Neural cell (in vitro differentiated cells): Measurements from ENCODE around the gene STON2. TPM values are rescaled to one million over a fixed set of nuclear protein-coding genes. Genes with fewer than 3 reads are reported as not detected.

Experiments used
- H2AFZ ChIP-seq: fragments of 200-600, 300-800 bp; sonication (generic), shearing (Covaris generic); 2 replicates; pipeline ENCODE4 v1.6.0; 2014; ENCODE audit warnings: low read depth, mild to moderate bottlenecking, antibody characterized with exemption, low read length, moderate library complexity
- H3F3A ChIP-seq: fragments of 200-600 bp; shearing (Covaris generic); 2 replicates; pipeline ENCODE4 v1.6.1; 2016; ENCODE audit warnings: mild to moderate bottlenecking, moderate library complexity, mixed read lengths, antibody characterized with exemption, low read length; ENCODE audit not compliant: insufficient read depth, poor library complexity, severe bottlenecking
- H3K27ac ChIP-seq: fragments of 200-600, 300-800 bp; sonication (generic), shearing (Covaris generic); 2 replicates; pipeline ENCODE4 v1.5.1; 2014; ENCODE audit warnings: mild to moderate bottlenecking, low read length, moderate library complexity
- H3K27me3 ChIP-seq: fragments of 300-800, 200-600 bp; sonication (generic), shearing (Covaris generic); 2 replicates; pipeline ENCODE4 v1.6.0; 2014; ENCODE audit warnings: mild to moderate bottlenecking, low read depth, low read length, moderate library complexity; ENCODE audit not compliant: insufficient read depth
- H3K36me3 ChIP-seq: fragments of 300-800, 200-600 bp; sonication (generic), shearing (Covaris generic); 2 replicates; pipeline ENCODE4 v1.5.1; 2014; ENCODE audit warnings: mild to moderate bottlenecking, antibody characterized with exemption, low read length, moderate library complexity; ENCODE audit not compliant: insufficient read depth
- H3K4me2 ChIP-seq: fragments of 300-800, 200-600 bp; sonication (generic), shearing (Covaris generic); 2 replicates; pipeline ENCODE4 v1.6.0; 2014; ENCODE audit warnings: mild to moderate bottlenecking, low read length
- H3K4me3 ChIP-seq: fragments of 300-800, 200-600 bp; sonication (generic), shearing (Covaris generic); 2 replicates; pipeline ENCODE4 v1.5.1; 2014; ENCODE audit warnings: mild to moderate bottlenecking, low read length, moderate library complexity
- H3K79me2 ChIP-seq: fragments of 200-600 bp; shearing (Covaris generic); replicated peaks from 2 replicates; pipeline ENCODE4 v1.6.0; 2014; ENCODE audit warnings: mild to moderate bottlenecking, low read length, moderate library complexity; ENCODE audit not compliant: insufficient read depth
- H3K9ac ChIP-seq: fragments of 300-800, 200-600 bp; sonication (generic), shearing (Covaris generic); 2 replicates; pipeline ENCODE4 v1.6.1; 2016; ENCODE audit warnings: mild to moderate bottlenecking, low read length, mixed read lengths
- H3K9me2 ChIP-seq: fragments of 200-600 bp; shearing (Covaris generic); 2 replicates; pipeline ENCODE4 v1.6.1; 2016; ENCODE audit warnings: mild to moderate bottlenecking, low read length, mixed read lengths; ENCODE audit not compliant: insufficient read depth
- H3K9me3 ChIP-seq: fragments of 200-600, 300-800 bp; sonication (generic), shearing (Covaris generic); 2 replicates; pipeline ENCODE4 v1.6.1; 2016; ENCODE audit warnings: mild to moderate bottlenecking, mixed run types, low read length, moderate library complexity, mixed read lengths
- H4K20me1 ChIP-seq: fragments of 200-600 bp; shearing (Covaris generic); 2 replicates; pipeline ENCODE4 v1.6.1; 2016; ENCODE audit warnings: mild to moderate bottlenecking, mixed run types; ENCODE audit not compliant: insufficient read depth
- CTCF ChIP-seq: fragments of 450-650 bp; IDR thresholded peaks from 2 replicates; pipeline ENCODE4 v1.5.1; 2014; ENCODE audit warnings: antibody characterized with exemption, mild to moderate bottlenecking, moderate library complexity; ENCODE audit not compliant: poor library complexity, severe bottlenecking
- EP300 ChIP-seq: fragments of 450-650 bp; conservative IDR thresholded peaks from 2 replicates; pipeline ENCODE4 v1.6.1; 2014; ENCODE audit warnings: antibody characterized with exemption, mild to moderate bottlenecking, moderate library complexity; ENCODE audit not compliant: poor library complexity, severe bottlenecking
- EZH2 ChIP-seq: fragments of 200-600, 300-800 bp; shearing (Covaris generic), sonication (generic); IDR thresholded peaks from 2 replicates; pipeline ENCODE4 v1.6.1; 2014; ENCODE audit warnings: antibody characterized with exemption, low read length, borderline replicate concordance, mild to moderate bottlenecking; ENCODE audit not compliant: insufficient read depth, poor library complexity, severe bottlenecking
- MXI1 ChIP-seq: fragments of 450-650 bp; conservative IDR thresholded peaks from 2 replicates; pipeline ENCODE4 v1.6.1; 2014; ENCODE audit warnings: antibody characterized with exemption, mild to moderate bottlenecking; ENCODE audit not compliant: poor library complexity, severe bottlenecking
- POLR2AphosphoS5 ChIP-seq: IDR thresholded peaks from 2 replicates; pipeline ENCODE4 v1.6.1; 2012
- RAD21 ChIP-seq: fragments of 450-650 bp; conservative IDR thresholded peaks from 2 replicates; pipeline ENCODE4 v1.6.1; 2014; ENCODE audit warnings: antibody characterized with exemption, mild to moderate bottlenecking, moderate library complexity
- SMC3 ChIP-seq: fragments of 450-650 bp; conservative IDR thresholded peaks from 2 replicates; pipeline ENCODE4 v1.6.1; 2014; ENCODE audit warnings: antibody characterized with exemption, mild to moderate bottlenecking, moderate library complexity; ENCODE audit not compliant: poor library complexity
- TAF1 ChIP-seq: IDR thresholded peaks from 2 replicates; pipeline ENCODE4 v1.6.1; 2012; ENCODE audit warnings: low read depth
- polyA plus RNA-seq: library from polyadenylated mRNA; depleted of rRNA; stranded (reverse); fragments of >200 nt; gene quantifications from 2 replicates; pipeline ENCODE4 v1.2.3, GENCODE V29; 2014
- TF ChIP-seq, protein P1 (sequence below): IDR thresholded peaks from 2 replicates; pipeline ENCODE4 v1.6.1; 2012; ENCODE audit warnings: borderline replicate concordance

Gene STON2
- polyA plus RNA-seq, 1 donor from 2014 or later = 11.3 TPM

GRCh38 chr14:81392976-81393643 lies 7.0 kb downstream of the STON2 start:
- no peak overlapping the region for H2AFZ ChIP-seq
- H3K79me2 ChIP-seq = no peaks in the 10 kb centered on the region
- no peaks in the 10 kb centered on the region for H3K9me2 ChIP-seq
- H3K9ac ChIP-seq = no peak overlapping the region
- TF ChIP-seq POLR2AphosphoS5 = no peak
- no peak for TF ChIP-seq TAF1
- no peak for TF ChIP-seq CTCF
- TF ChIP-seq EP300 = no peak
- TF ChIP-seq MXI1 = no peak
- TF ChIP-seq, protein P1, sequence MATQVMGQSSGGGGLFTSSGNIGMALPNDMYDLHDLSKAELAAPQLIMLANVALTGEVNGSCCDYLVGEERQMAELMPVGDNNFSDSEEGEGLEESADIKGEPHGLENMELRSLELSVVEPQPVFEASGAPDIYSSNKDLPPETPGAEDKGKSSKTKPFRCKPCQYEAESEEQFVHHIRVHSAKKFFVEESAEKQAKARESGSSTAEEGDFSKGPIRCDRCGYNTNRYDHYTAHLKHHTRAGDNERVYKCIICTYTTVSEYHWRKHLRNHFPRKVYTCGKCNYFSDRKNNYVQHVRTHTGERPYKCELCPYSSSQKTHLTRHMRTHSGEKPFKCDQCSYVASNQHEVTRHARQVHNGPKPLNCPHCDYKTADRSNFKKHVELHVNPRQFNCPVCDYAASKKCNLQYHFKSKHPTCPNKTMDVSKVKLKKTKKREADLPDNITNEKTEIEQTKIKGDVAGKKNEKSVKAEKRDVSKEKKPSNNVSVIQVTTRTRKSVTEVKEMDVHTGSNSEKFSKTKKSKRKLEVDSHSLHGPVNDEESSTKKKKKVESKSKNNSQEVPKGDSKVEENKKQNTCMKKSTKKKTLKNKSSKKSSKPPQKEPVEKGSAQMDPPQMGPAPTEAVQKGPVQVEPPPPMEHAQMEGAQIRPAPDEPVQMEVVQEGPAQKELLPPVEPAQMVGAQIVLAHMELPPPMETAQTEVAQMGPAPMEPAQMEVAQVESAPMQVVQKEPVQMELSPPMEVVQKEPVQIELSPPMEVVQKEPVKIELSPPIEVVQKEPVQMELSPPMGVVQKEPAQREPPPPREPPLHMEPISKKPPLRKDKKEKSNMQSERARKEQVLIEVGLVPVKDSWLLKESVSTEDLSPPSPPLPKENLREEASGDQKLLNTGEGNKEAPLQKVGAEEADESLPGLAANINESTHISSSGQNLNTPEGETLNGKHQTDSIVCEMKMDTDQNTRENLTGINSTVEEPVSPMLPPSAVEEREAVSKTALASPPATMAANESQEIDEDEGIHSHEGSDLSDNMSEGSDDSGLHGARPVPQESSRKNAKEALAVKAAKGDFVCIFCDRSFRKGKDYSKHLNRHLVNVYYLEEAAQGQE = no peak
- TF ChIP-seq RAD21 = no peak
- no peaks in the 10 kb centered on the region for H3K27me3 ChIP-seq
- no peaks in the 10 kb centered on the region for H3K9me3 ChIP-seq
- H4K20me1 ChIP-seq = no peaks in the 10 kb centered on the region
- no peak overlapping the region for H3K4me2 ChIP-seq
- no peak overlapping the region for H3K4me3 ChIP-seq
- no peak overlapping the region for H3K27ac ChIP-seq
- H3F3A ChIP-seq = no peaks in the 10 kb centered on the region
- peaks cover 10% of the 10 kb centered on the region for H3K36me3 ChIP-seq

DNA sequence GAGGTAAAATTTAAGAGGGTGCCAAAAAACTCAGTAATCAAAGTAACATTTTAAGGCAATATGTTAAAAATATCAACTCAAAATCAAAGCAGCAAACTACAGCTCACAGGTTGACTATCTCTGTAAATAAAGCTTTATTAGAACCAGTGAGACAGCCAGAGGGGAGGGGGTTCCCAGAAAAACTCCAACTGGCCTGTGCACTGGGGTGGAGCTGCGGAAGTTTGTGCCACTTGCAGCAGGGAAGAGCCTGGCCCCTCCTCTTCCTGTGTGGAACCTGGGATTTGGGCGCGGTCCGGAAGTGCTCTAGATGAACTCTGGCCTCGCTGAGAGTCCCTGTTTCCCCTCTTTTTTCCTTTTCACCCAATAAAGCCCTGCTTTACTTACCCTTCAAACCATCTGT lies 8.1 kb downstream of the STON2 start:
- H2AFZ ChIP-seq = no peak overlapping the region
- no peaks in the 10 kb centered on the region for H3K27me3 ChIP-seq
- H3F3A ChIP-seq = no peaks in the 10 kb centered on the region
- H3K9me2 ChIP-seq = no peaks in the 10 kb centered on the region
- no peak overlapping the region for H3K4me2 ChIP-seq
- no peak overlapping the region for H3K9ac ChIP-seq
- H4K20me1 ChIP-seq = no peaks in the 10 kb centered on the region
- H3K79me2 ChIP-seq = no peaks in the 10 kb centered on the region
- H3K4me3 ChIP-seq = no peak overlapping the region
- TF ChIP-seq RAD21 = no peak
- no peak for TF ChIP-seq TAF1
- TF ChIP-seq EP300 = no peak
- TF ChIP-seq CTCF = no peak
- no peak for TF ChIP-seq SMC3
- TF ChIP-seq EZH2 = no peak
- TF ChIP-seq, protein P1 = no peak
- TF ChIP-seq MXI1 = no peak
- TF ChIP-seq POLR2AphosphoS5 = no peak
- H3K27ac ChIP-seq = no peak overlapping the region
- H3K9me3 ChIP-seq = no peaks in the 10 kb centered on the region
- H3K36me3 ChIP-seq = peaks cover 10% of the 10 kb centered on the region
